Motor neuron (in vitro differentiated cells): Measurements from ENCODE around the gene TPST1. TPM values are rescaled to one million over a fixed set of nuclear protein-coding genes. Genes with fewer than 3 reads are reported as not detected.
"Not testable (repeated sequence)": the region's sequence is repeated elsewhere in the genome, so short reads cannot be mapped to it uniquely, and the experiment has no call there.

ENCODE experiments used
- ATAC-seq, 8 experiments: fragments of 200-7000 bp; cut with Tn5 transposase; replicated peaks in 6 of 8; 2 replicates each; pipeline ENCODE4 v1.8.0; 2021; ENCODE audit warnings: mild to moderate bottlenecking in 8 of 8, moderate library complexity in 8 of 8
- H3K27ac ChIP-seq, 2 donors: fragments of 250-450 bp; sonication (Bioruptor Pico); 2 replicates each; pipeline ENCODE4 v1.9.0; 2021; ENCODE audit warnings: antibody characterized with exemption in 2 of 2, mild to moderate bottlenecking in 2 of 2, moderate library complexity in 1 of 2
- H3K4me1 ChIP-seq, 2 donors: fragments of 250-450 bp; sonication (Bioruptor Pico); replicated peaks in 1 of 2; 2 replicates each; pipeline ENCODE4 v1.6.1; 2021; ENCODE audit warnings: antibody characterized with exemption in 2 of 2, mild to moderate bottlenecking in 2 of 2, moderate library complexity in 1 of 2
- H3K4me3 ChIP-seq, 5 donors: fragments of 250-450 bp; sonication (Bioruptor Pico); 2 replicates each; pipeline ENCODE4 v1.9.0; 2021; ENCODE audit warnings: antibody characterized with exemption in 5 of 5, mild to moderate bottlenecking in 5 of 5, moderate library complexity in 4 of 5
- WGBS, 10 experiments: fragments of 450-650 bp; shearing (Covaris generic); methylation state at CpG; one replicate each; pipeline ENCODE4 v1.0.0; 2022; 5-methylcytosine and 5-hydroxymethylcytosine counted together
- in situ Hi-C, 9 experiments: fragments of 400-800 bp; cut with MboI; loops; one replicate each; pipeline ENCODE4 v1.15.0; 2021; ENCODE audit warnings: low sequenced_read_pairs in 9 of 9, low pct_unique_long_range_greater_than_20kb in 2 of 9; ENCODE audit not compliant: unreplicated experiment in 9 of 9
- total RNA-seq, 8 experiments: library from RNA; unstranded; fragments of 300-600 nt; gene quantifications; 2 replicates each; pipeline versions ENCODE4 v1.2.3 to v1.2.4, GENCODE V29; 2022

The TPST1 gene
- total RNA-seq, 8 experiments from 2014 or later, result 6.1 to 67.1 (median 28.8) TPM

- H3K4me3 ChIP-seq, result no peak overlapping the region
- in situ Hi-C loops, result no loop called here
- 64 to 100% (median 100%) methylated on average over 1 of the region's 1 CpG; no CpG with 5 or more reads in 1 of the 10 experiments for WGBS, 10 experiments
- no peaks in the 10 kb centered on the region for H3K4me1 ChIP-seq
- no peak overlapping the region for H3K27ac ChIP-seq
- ATAC-seq, result no peak
These were observed 22.7 kb downstream of the TPST1 start for GRCh38 chr7:66227808-66228207.

- 90 to 100% (median 100%) methylated on average over 1 to 2 of the region's 24 CpGs; no CpG with 5 or more reads in 7 of the 10 experiments for WGBS, 10 experiments
- H3K27ac ChIP-seq, in situ Hi-C loops, ATAC-seq, H3K4me1 ChIP-seq, H3K4me3 ChIP-seq: not testable (repeated sequence)
These were observed 26.4 kb downstream of the TPST1 start for GRCh38 chr7:66231326-66232216.

- H3K4me3 ChIP-seq, result no peak overlapping the region
- in situ Hi-C loops, result no loop called here
- H3K27ac ChIP-seq, result no peak overlapping the region
- ATAC-seq, result no peak
- WGBS, 10 experiments, result 86 to 100% (median 100%) methylated on average over 1 to 5 of the region's 5 CpGs; no CpG with 5 or more reads in 3 of the 10 experiments
- H3K4me1 ChIP-seq, result peaks cover 0 to 10% of the 10 kb centered on the region in 2 donors
These were observed 28.5 kb downstream of the TPST1 start for GRCh38 chr7:66233638-66234037.

GRCh38 chr7:66236713-66237303 lies 31.7 kb downstream of the TPST1 start:
- 79 to 100% (median 100%) methylated on average over 1 to 2 of the region's 2 CpGs; no CpG with 5 or more reads in 6 of the 10 experiments for WGBS, 10 experiments
- in situ Hi-C loops, result no loop called here
- no peak for ATAC-seq
- peaks cover 0 to 15% of the 10 kb centered on the region in 2 donors for H3K4me1 ChIP-seq
- H3K4me3 ChIP-seq, result no peak overlapping the region
- no peak overlapping the region for H3K27ac ChIP-seq

GRCh38 chr7:66237906-66238772 lies 33.0 kb downstream of the TPST1 start:
- in situ Hi-C loops, result no loop called here
- Histone ChIP-seq H3K4me3 (no peak overlapping the region), H3K4me1 (peaks cover 0 to 15% of the 10 kb centered on the region in 2 donors), H3K27ac (no peak overlapping the region)
- ATAC-seq, result peak in 1 of 8 experiments; percentile 71
- 0 to 50% (median 34%) methylated on average over 2 to 5 of the region's 6 CpGs; no CpG with 5 or more reads in 1 of the 10 experiments for WGBS, 10 experiments

GRCh38 chr7:66238773-66239466 lies 33.8 kb downstream of the TPST1 start:
- in situ Hi-C loops, result no loop called here
- WGBS, 10 experiments, result 49 to 92% (median 67%) methylated on average over 2 to 5 of the region's 5 CpGs
- peaks cover 0 to 15% of the 10 kb centered on the region in 2 donors for H3K4me1 ChIP-seq
- no peak overlapping the region for H3K4me3 ChIP-seq
- no peak overlapping the region for H3K27ac ChIP-seq
- no peak for ATAC-seq

- WGBS, 10 experiments, result 0 to 100% (median 38%) methylated on average over 1 of the region's 1 CpG; no CpG with 5 or more reads in 3 of the 10 experiments
- Histone ChIP-seq H3K27ac (no peak overlapping the region), H3K4me3 (no peak overlapping the region), H3K4me1 (peaks cover 0 to 15% of the 10 kb centered on the region in 2 donors)
- ATAC-seq, result no peak
- in situ Hi-C loops, result no loop called here
These were observed 34.3 kb downstream of the TPST1 start for GRCh38 chr7:66239467-66239856.

GRCh38 chr7:66245008-66245407 lies 39.9 kb downstream of the TPST1 start:
- no peak for ATAC-seq
- no peaks in the 10 kb centered on the region for H3K4me1 ChIP-seq
- no peak overlapping the region for H3K4me3 ChIP-seq
- in situ Hi-C loops, result no loop called here
- WGBS, 10 experiments, result 37 to 100% (median 85%) methylated on average over 1 to 2 of the region's 2 CpGs; no CpG with 5 or more reads in 1 of the 10 experiments
- H3K27ac ChIP-seq, result no peak overlapping the region

GRCh38 chr7:66246554-66247171 lies 41.5 kb downstream of the TPST1 start:
- in situ Hi-C loops, result no loop called here
- no peak overlapping the region for H3K4me3 ChIP-seq
- WGBS, 10 experiments, result 41 to 100% (median 78%) methylated on average over 1 to 2 of the region's 2 CpGs; no CpG with 5 or more reads in 1 of the 10 experiments
- H3K4me1 ChIP-seq, result peaks cover 3 to 7% of the 10 kb centered on the region in 2 donors
- H3K27ac ChIP-seq, result no peak overlapping the region
- ATAC-seq, result no peak

GRCh38 chr7:66247380-66248078 lies 42.4 kb downstream of the TPST1 start:
- H3K4me1 ChIP-seq, result peaks cover 3 to 7% of the 10 kb centered on the region in 2 donors
- in situ Hi-C loops, result no loop called here
- no peak overlapping the region for H3K27ac ChIP-seq
- WGBS, 10 experiments, result 62 to 100% (median 83%) methylated on average over 1 to 3 of the region's 4 CpGs; no CpG with 5 or more reads in 1 of the 10 experiments
- ATAC-seq, result no peak
- H3K4me3 ChIP-seq, result no peak overlapping the region

- peak in 7 of 8 experiments; percentile 49 to 99 (median 81) for ATAC-seq
- 6 to 86% (median 40%) methylated on average over 1 to 3 of the region's 3 CpGs; no CpG with 5 or more reads in 1 of the 10 experiments for WGBS, 10 experiments
- Histone ChIP-seq H3K4me3 (no peak overlapping the region), H3K4me1 (peaks cover 3 to 7% of the 10 kb centered on the region in 2 donors), H3K27ac (no peak overlapping the region)
- in situ Hi-C loops, result no loop called here
These were observed 45.6 kb downstream of the TPST1 start for GRCh38 chr7:66250711-66251110.
